Activated B cell treated with CpG ODN at 0.5 μM for 24 hours (primary cell): ENCODE measurements around the gene SLC38A8. TPM values are rescaled to one million over a fixed set of nuclear protein-coding genes. Genes with fewer than 3 reads are reported as not detected.

Experiments used
- ATAC-seq: fragments of 200-7000 bp; cut with Tn5 transposase; one replicate; pipeline ENCODE4 v1.10.0; 2021; ENCODE audit warnings: low read depth, mild to moderate bottlenecking, moderate library complexity
- CTCF ChIA-PET: fragments of 350-600 bp; sonication (Branson Sonifier 250); formaldehyde crosslinking; loops from one replicate; lab custom pipeline; 2021; ENCODE audit warnings: antibody characterized with exemption; lab: Charles Lee
- POLR2A ChIA-PET: fragments of 350-600 bp; sonication (Branson Sonifier 250); formaldehyde crosslinking; loops from one replicate; lab custom pipeline; 2021; ENCODE audit warnings: antibody characterized with exemption; lab: Charles Lee
- DNase-seq: peaks from one replicate; pipeline ENCODE4 v3.0.0; 2022
- H3K27ac Mint-ChIP-seq: one replicate; pipeline ENCODE4 v1.8.0; 2020; ENCODE audit warnings: mixed read lengths
- H3K27me3 Mint-ChIP-seq: one replicate; pipeline ENCODE4 v1.8.0; 2021; ENCODE audit warnings: mixed read lengths
- H3K36me3 Mint-ChIP-seq: one replicate; pipeline ENCODE4 v1.8.0; 2021; ENCODE audit warnings: low read depth, mixed read lengths
- H3K4me1 Mint-ChIP-seq: one replicate; pipeline ENCODE4 v1.8.0; 2021; ENCODE audit warnings: mixed read lengths
- H3K4me3 Mint-ChIP-seq: one replicate; pipeline ENCODE4 v1.8.0; 2020; ENCODE audit warnings: mild to moderate bottlenecking, mixed read lengths
- H3K9me3 Mint-ChIP-seq: one replicate; pipeline ENCODE4 v1.8.0; 2020; ENCODE audit warnings: mixed read lengths
- intact Hi-C: fragments of 100-400 bp; cut with micrococcal nuclease; formaldehyde crosslinking; loops from one replicate; pipeline ENCODE4 v1.15.1; 2024
- total RNA-seq: library from RNA; stranded (reverse); gene quantifications from 2 replicates; pipeline ENCODE4 v1.2.3, GENCODE V29; 2022
- TF ChIP-seq, protein P1 (sequence below): fragments of 200-600 bp; IDR thresholded peaks from one replicate; pipeline ENCODE4 v1.8.0; 2022; ENCODE audit warnings: antibody characterized with exemption, mild to moderate bottlenecking

The SLC38A8 gene
- total RNA-seq, 1 donor from 2014 or later = not detected

DNA sequence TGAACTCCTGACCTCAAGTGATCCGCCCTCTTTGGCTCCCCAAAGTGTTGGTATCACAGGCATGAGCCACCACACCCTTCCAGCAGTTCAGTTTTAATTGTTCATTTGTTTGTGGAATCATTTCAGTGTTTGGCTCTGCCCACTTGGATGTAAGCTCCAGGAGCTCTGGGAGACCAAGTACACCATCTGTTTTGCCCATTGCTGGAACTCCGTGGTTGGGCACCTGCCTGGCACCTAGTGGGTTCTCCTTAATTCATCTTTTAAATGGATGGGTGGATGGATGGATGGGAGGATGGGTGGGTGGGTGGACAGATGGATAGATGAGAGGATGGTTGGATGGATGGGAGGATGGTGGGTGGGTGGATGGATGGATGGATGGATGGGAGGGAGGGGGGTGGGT is 75.5 kb downstream of the SLC38A8 start:
- POLR2A ChIA-PET = no interaction called here
- no peaks in the 10 kb centered on the region for H3K36me3 Mint-ChIP-seq
- CTCF ChIA-PET = no interaction called here
- peaks cover 23% of the 10 kb centered on the region for H3K27me3 Mint-ChIP-seq
- H3K4me1 Mint-ChIP-seq = peaks cover 5% of the 10 kb centered on the region
- no peak for ATAC-seq
- H3K4me3 Mint-ChIP-seq = no peak overlapping the region
- no peak overlapping the region for H3K27ac Mint-ChIP-seq
- intact Hi-C loops = no loop called here
- TF ChIP-seq, protein P1, sequence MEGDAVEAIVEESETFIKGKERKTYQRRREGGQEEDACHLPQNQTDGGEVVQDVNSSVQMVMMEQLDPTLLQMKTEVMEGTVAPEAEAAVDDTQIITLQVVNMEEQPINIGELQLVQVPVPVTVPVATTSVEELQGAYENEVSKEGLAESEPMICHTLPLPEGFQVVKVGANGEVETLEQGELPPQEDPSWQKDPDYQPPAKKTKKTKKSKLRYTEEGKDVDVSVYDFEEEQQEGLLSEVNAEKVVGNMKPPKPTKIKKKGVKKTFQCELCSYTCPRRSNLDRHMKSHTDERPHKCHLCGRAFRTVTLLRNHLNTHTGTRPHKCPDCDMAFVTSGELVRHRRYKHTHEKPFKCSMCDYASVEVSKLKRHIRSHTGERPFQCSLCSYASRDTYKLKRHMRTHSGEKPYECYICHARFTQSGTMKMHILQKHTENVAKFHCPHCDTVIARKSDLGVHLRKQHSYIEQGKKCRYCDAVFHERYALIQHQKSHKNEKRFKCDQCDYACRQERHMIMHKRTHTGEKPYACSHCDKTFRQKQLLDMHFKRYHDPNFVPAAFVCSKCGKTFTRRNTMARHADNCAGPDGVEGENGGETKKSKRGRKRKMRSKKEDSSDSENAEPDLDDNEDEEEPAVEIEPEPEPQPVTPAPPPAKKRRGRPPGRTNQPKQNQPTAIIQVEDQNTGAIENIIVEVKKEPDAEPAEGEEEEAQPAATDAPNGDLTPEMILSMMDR = no peak
- DNase-seq = no peak
- no peaks in the 10 kb centered on the region for H3K9me3 Mint-ChIP-seq

DNA sequence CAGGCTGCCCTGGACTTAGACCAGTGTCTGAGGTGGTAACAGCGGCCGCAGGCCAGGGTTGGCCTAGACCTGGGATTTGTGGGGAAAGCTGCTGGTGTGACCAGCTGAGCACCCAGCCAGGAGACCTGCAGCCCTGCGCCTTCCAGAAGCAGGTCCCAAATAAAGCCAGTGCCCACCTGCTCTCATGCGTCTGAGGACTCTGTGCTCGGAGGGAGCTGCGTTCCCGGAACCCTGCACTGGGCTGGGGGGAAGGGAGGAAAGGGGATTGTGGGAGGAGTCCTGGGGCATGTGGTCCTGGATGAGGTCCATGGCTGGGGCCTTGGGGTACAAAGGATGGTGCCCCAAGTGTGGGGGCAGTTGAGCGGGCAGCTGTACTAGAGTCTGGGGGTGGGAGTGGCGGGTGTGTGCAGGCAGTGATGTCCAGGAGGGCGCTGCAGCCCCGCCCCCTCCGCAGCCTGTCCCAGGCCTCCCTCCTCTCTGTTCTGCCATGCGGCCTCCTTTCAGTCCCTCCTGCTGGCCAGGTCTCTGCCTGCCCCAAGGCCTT is 76.4 kb downstream of the SLC38A8 start:
- no peak overlapping the region for H3K4me3 Mint-ChIP-seq

DNA sequence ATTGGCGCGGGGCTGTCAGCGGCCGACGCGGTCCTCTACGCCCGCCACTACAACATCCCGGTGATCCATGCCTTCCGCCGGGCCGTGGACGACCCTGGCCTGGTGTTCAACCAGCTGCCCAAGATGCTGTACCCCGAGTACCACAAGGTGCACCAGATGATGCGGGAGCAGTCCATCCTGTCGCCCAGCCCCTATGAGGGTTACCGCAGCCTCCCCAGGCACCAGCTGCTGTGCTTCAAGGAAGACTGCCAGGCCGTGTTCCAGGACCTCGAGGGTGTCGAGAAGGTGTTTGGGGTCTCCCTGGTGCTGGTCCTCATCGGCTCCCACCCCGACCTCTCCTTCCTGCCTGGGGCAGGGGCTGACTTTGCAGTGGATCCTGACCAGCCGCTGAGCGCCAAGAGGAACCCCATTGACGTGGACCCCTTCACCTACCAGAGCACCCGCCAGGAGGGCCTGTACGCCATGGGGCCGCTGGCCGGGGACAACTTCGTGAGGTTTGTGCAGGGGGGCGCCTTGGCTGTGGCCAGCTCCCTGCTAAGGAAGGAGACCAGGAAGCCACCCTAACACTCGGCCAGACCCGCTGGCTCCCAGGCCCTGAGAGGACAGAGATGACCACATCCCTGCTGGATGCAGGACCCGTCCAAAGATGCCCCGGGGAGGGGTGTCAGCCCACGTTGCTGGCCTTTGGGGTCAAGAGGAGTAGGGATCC is 77.0 kb downstream of the SLC38A8 start:
- CTCF ChIA-PET = no interaction called here

More for the DNA sequence above, 76.4 kb downstream of the SLC38A8 start:
- ChIA-PET POLR2A (no interaction called here), CTCF (no interaction called here)
- peaks cover 17% of the 10 kb centered on the region for H3K27me3 Mint-ChIP-seq
- TF ChIP-seq, protein P1 = no peak
- no peak overlapping the region for H3K27ac Mint-ChIP-seq
- DNase-seq (no peak), ATAC-seq (no peak)
- intact Hi-C loops = no loop called here
- H3K9me3 Mint-ChIP-seq = no peaks in the 10 kb centered on the region
- peaks cover 5% of the 10 kb centered on the region for H3K4me1 Mint-ChIP-seq
- no peaks in the 10 kb centered on the region for H3K36me3 Mint-ChIP-seq

DNA sequence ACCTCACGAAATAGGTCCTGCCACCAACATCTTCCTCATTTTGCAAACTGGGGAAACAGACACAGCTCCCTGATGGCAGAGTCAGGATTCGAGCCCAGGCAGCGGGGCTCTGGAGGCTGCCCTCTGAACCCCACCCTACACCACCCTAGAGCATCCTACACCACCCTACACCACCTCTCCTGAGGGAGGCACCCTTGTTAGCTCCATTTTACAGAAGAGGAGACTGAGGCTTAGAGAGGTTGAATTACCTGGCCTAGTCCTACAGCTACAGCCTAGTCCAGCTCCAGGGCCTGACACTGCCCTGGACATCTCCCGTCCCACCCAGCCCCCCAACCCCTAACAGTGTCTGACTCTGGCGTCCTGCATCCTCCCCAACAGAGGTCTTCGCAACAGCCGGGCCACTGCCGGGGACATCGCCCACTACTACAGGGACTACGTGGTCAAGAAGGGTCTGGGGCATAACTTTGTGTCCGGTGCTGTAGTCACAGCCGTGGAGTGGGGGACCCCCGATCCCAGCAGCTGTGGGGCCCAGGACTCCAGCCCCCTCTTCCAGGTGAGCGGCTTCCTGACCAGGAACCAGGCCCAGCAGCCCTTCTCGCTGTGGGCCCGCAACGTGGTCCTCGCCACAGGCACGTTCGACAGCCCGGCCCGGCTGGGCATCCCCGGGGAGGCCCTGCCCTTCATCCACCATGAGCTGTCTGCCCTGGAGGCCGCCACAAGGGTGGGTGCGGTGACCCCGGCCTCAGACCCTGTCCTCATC is 77.7 kb downstream of the SLC38A8 start:
- H3K27me3 Mint-ChIP-seq = peaks cover 9% of the 10 kb centered on the region
- H3K27ac Mint-ChIP-seq = no peak overlapping the region
- no peak overlapping the region for H3K4me3 Mint-ChIP-seq
- DNase-seq (no peak), ATAC-seq (no peak)
- ChIA-PET POLR2A (no interaction called here), CTCF (no interaction called here)
- peaks cover 5% of the 10 kb centered on the region for H3K4me1 Mint-ChIP-seq
- intact Hi-C loops = no loop called here
- TF ChIP-seq, protein P1 = no peak
- no peaks in the 10 kb centered on the region for H3K36me3 Mint-ChIP-seq
- no peaks in the 10 kb centered on the region for H3K9me3 Mint-ChIP-seq

More for the DNA sequence above, 77.0 kb downstream of the SLC38A8 start:
- ATAC-seq (no peak), DNase-seq (no peak)
- no peak overlapping the region for H3K27ac Mint-ChIP-seq
- TF ChIP-seq, protein P1 = no peak
- H3K4me1 Mint-ChIP-seq = peaks cover 5% of the 10 kb centered on the region
- no peaks in the 10 kb centered on the region for H3K36me3 Mint-ChIP-seq
- intact Hi-C loops = no loop called here
- no peaks in the 10 kb centered on the region for H3K9me3 Mint-ChIP-seq
- H3K27me3 Mint-ChIP-seq = peaks cover 14% of the 10 kb centered on the region
- POLR2A ChIA-PET = no interaction called here
- H3K4me3 Mint-ChIP-seq = no peak overlapping the region
